Panc1 (cell line): ENCODE results near the gene LRRC9.

Experiments used
- CTCF ChIP-seq: fragments of 450-650 bp; IDR thresholded peaks from 2 replicates; pipeline ENCODE4 v1.5.1; 2017; ENCODE audit warnings: mild to moderate bottlenecking
- REST ChIP-seq, 2 experiments: IDR thresholded peaks; 2 replicates each; pipeline ENCODE4 v1.6.1; 2011 to 2012; ENCODE audit warnings: low read depth in 2 of 2, control low read depth in 1 of 2, low read length in 1 of 2, mild to moderate bottlenecking in 1 of 2, moderate library complexity in 1 of 2; ENCODE audit not compliant: insufficient read depth in 1 of 2

- TF ChIP-seq CTCF (no peak), REST (IDR thresholded peaks at IDR 0.05; ENCODE audit: insufficient read depth in 1 of 2, low read depth in 2 of 2, low read length in 1 of 2) (no peak)
These were observed 174.5 kb downstream of the LRRC9 start for GRCh38 chr14:60094306-60094897.
